Measurements from ENCODE around the gene ABCA13. TPM values are rescaled to one million over a fixed set of nuclear protein-coding genes. Genes with fewer than 3 reads are reported as not detected.

The ABCA13 gene
- total RNA-seq, 1 donor from 2014 or later = 7.6 TPM

DNA sequence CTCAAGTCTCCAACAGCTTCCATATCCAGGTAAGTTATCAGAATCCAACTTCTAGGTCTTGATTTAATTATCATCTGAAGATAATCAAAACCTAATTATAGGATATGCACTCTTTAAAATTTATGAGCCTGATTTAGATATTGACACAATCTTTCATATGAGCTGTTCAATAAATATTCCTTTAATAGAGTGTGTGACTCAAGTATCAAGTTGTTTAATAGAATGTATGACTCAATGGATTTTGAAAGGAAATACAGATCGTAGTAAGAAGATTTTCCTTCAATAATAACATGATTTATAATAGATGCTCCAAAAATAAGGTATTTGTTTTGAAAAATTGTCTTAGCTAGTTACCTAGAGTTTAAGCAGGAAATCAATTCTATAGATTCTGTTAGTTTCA, 97.8 kb downstream of the ABCA13 start:
- no peak for ATAC-seq
- intact Hi-C loops (cut with DNase I) = no loop called here
- no peak for DNase-seq (ENCODE audit: low spot score)

DNA sequence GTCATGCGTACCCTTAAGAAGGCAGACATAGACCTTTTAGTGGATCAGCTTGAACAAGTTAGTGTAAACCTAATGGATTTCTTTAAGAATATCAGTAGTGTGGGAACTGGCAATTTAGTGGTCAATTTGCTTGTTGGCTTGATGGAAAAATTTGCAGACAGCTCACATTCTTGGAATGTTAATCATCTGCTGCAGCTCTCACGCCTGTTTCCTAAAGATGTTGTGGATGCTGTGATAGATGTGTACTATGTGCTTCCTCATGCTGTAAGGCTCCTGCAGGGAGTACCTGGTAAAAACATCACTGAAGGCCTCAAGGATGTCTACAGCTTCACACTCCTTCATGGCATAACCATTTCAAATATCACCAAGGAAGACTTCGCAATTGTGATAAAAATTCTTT, 103.4 kb downstream of the ABCA13 start:
- no peak for ATAC-seq
- DNase-seq (ENCODE audit: low spot score) = no peak
- intact Hi-C loops (cut with DNase I) = no loop called here

DNA sequence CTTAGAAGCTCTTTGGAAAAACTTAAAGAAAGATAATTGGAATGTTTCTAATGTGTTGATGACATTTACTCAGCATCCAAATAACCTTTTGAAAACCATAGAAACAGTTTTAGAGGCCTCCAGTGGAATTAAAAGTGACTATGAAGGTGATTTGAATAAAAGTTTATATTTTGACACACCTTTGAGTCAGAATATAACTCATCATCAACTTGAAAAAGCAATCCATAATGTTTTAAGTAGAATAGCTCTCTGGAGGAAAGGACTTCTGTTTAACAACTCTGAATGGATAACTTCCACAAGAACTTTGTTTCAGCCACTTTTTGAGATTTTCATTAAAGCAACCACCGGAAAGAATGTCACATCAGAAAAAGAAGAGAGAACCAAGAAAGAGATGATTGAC, 108.2 kb downstream of the ABCA13 start:
- ATAC-seq (no peak), DNase-seq (ENCODE audit: low spot score) (no peak)
- intact Hi-C loops (cut with DNase I) = no loop called here

DNA sequence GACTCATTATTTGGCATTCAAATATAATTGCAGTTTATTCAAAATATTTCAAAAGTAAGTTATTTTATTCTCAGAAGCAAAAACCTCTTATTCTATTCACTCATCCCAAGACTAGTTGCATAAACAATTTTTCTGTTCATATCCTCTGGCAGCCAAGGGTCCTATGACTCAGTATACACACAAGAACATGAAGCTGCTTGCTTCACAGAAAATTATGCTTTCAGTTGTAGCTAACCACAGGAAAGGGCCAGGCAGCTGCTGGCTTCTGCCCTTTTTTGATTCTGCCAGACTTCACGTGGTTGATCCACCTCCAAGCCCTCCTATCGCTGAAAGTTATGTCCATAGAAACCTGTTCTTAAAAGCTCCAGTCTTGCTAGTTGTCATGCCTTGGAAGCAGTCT, 108.8 kb downstream of the ABCA13 start:
- peak; percentile 78 for ATAC-seq
- intact Hi-C loops (cut with DNase I) = no loop called here
- DNase-seq (ENCODE audit: low spot score) = no peak

DNA sequence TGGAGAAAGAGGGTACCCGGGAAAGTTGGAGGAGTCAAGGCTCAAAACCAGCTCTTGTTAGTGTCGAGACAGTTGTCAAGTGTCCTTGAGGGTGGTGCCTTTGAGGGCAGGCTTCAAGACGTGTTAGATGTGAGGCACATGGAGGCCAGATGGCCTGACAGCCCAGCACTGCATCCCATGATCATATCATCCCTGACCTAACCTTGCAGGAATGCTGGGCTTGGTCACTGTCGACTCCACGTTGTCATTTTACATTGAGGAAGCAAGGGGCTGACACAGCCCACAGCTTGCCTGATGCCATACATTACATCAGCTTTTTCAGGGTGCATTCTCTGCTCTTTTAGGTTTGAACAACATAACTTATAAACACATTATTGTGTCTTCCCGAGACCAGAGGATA, 114.1 kb downstream of the ABCA13 start:
- ATAC-seq (no peak), DNase-seq (ENCODE audit: low spot score) (no peak)
- intact Hi-C loops (cut with DNase I) = loop anchor here (5.0 kb wide), 1 partner anchor 772 kb away; no protein-coding TSS in a partner anchor

DNA sequence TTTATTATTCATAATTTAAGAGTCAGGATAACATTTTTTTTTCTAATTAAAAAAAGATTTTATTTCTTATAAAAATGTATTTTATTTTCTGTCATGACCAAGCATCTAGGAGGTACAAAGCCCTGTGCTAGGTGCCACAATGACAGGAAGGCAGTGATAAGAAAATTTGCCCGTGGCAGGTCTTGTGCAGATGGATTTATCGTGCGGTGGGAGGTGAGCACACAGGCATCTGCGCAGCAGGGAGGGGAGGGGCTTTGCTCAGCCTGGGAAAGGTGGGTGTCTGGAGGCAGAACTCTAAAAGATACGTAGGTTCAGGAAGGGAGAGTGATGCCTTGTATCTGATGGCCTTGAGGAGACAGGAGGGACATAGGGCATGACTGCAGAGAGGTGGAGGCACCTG, 115.6 kb downstream of the ABCA13 start:
- no peak for ATAC-seq
- intact Hi-C loops (cut with DNase I) = loop anchor here (5.0 kb wide), 1 partner anchor 770 kb away; no protein-coding TSS in a partner anchor

DNA sequence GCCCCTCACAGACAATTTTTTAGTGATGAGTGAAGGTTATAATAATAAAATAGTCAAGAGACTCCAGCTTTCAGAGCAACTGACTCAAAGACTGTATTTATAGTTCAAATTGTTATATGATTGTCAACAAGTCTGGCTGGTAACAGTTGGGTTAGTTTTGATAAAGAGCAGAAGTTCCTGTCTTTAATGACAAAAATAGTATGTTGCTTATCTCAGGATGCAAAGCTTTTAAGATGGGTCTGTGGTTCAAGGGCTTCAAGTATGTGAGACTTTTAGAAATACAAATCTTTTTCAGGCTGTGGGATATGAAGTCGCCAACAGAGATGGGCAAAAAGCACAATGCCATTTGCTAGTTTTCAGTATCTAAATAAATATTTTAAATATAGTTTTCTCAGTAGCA, 118.4 kb downstream of the ABCA13 start:
- ATAC-seq (no peak), DNase-seq (ENCODE audit: low spot score) (no peak)
- intact Hi-C loops (cut with DNase I) = loop anchor here (5.0 kb wide), 1 partner anchor 768 kb away; no protein-coding TSS in a partner anchor

More for the DNA sequence above, 115.6 kb downstream of the ABCA13 start:
- no peak for DNase-seq (ENCODE audit: low spot score)

DNA sequence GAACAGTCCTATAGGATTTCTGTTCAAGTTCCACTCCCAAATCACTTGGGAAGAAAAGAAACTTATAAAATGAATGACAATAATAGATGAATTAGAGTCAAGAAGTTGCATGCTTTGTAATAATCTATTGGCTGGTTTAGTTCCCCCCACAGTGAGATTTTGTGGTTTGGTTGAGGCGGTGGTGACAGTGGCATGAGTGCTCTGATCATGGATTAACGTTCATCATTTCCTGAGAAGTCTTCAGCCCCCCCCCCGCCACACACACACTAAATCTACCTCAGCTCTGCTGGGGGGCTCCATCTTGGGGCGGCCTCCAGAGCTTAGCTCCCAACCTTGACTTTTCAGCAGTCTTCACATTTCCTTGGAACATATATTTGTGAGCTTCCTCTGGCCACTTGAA, 121.7 kb downstream of the ABCA13 start:
- intact Hi-C loops (cut with DNase I) = no loop called here
- DNase-seq (ENCODE audit: low spot score) (no peak), ATAC-seq (no peak)

DNA sequence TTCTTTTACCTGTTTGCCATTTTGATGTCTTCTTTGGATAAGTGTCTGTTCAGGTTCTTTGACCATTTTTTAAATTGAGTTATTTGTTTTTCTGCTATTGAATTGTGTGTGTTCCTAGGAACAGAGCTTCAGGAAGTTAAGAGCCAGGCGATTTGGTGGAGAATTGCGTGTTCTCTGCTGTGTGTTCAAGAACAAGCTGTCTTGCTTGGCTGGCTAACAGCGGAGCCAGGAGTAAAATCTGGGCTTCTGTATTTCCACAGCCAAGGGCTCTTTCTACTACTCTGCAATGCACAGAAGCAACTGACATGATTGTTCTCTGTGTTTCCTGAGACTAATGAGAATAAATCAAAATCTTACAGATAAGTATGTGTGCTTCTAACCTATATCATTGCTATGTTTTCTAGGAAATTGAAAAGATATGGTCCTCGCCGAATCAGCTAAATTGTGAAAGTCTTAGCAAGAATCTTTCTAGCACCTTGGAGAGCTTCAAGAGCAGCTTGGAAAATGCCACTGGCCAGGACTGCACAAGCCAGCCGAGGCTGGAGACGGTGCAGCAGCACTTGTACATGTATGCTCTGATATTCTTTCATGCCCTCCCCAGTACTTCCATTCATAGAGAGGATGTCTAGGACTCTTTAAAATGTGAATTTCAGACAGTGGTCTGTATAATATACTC, 124.2 kb downstream of the ABCA13 start:
- intact Hi-C loops (cut with DNase I) = no loop called here
- no peak for DNase-seq (ENCODE audit: low spot score)
- ATAC-seq = no peak

DNA sequence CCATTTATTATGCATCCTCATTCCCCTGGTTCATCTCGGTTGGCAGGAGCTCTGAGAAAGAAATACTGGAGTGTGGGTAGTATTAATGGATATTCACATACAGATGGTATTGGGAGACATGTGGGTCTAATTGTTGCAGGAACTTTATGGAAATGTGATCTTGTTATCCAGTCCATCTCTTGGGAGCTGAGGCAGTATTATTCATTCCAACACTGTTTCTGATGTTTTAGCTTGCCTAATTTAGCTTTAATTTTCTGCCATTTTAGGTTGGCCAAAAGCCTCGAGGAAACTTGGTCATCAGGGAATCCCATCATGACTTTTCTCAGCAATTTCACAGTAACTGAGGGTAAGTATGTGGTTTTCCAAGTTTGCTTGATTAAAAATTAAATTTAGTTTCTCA, 125.7 kb downstream of the ABCA13 start:
- DNase-seq (ENCODE audit: low spot score) = no peak
- intact Hi-C loops (cut with DNase I) = no loop called here
- no peak for ATAC-seq

DNA sequence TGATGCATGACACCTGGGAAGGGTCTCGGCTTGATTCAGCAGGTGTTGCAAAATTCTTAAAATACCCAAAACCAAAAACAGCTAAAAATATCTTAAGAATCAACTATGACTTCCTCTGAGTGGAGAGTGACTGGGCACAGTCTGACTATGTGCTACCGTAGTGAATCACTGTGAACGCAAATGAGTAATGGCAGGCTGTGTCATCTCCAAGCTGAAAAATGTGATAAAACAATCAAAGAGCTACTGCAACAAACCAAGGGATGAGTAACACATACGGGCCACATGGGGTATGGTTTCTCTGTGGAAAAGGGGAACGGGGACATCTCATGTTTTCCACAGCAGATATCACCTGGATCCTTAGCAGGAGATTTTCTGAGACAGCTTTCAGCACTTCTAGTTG, 127.5 kb downstream of the ABCA13 start:
- intact Hi-C loops (cut with DNase I) = no loop called here
- no peak for ATAC-seq
- no peak for DNase-seq (ENCODE audit: low spot score)

DNA sequence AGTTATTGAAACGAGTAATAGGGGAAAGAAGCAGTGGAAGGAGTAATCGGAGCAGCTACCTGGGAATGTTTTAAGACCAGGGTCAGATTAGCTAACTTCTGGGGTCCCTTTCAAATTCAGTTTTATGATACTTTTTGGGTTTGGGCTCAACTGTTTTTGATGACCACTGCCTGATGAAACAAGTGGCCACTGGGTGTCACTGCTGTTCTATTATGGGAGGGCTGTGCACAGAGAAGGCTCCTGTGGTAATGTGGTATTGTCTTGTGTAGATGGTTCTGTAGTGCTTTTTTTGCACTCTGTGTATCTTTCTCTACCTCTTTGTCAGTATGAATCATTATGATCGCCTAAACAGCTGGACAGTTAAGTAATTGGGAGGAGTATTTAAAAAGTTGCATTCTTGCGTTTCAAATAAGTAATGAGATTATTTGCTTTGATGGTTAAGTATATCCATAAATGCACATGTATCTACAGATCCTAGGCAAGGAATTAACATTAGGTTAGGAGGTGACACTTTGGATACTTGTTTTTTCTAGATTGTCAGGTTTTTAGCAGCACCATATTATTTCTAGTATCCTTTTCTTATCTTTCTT, 128.4 kb downstream of the ABCA13 start:
- ATAC-seq = peak; percentile 86
- peak; percentile 76 for DNase-seq (ENCODE audit: low spot score)
- intact Hi-C loops (cut with DNase I) = no loop called here

DNA sequence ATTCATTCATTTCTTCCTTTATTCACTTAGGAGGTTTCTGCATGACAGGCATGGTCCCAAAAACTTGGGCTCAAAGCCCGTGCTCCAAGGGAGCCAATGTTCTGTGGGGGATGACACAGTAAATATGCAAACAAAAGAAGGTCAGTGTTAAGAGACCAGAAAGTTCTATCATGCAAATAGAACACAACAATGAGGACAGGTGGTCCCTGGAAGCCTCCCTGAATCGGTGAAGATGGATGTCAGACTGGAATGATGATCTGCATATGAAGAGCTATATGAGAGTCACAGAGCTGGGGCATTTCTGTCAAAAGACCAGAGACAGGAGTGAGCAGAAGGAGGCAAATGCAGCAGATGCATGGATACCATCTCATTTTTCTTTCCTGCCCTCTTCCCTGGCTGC, 129.0 kb downstream of the ABCA13 start:
- DNase-seq (ENCODE audit: low spot score) (no peak), ATAC-seq (no peak)
- intact Hi-C loops (cut with DNase I) = no loop called here

DNA sequence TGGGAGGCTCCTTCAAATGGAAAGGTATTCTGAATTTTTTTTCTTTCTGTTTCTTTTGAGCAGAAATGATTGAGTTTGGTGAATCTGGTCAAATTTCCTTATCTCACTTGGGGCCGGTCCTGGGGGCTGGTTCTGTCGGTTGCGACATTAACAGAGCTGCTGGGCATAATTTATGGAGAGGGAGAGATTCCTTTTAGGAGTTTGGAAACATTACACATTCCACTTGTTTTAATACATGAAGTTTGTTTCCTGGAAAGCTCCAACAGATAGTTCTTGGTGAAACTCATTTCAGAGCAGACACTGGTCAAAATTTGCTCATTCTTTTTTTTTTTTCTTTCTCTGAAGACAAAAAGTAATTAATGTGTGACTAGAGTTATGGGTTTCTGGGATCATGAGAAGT, 129.9 kb downstream of the ABCA13 start:
- intact Hi-C loops (cut with DNase I) = no loop called here
- ATAC-seq = no peak
- no peak for DNase-seq (ENCODE audit: low spot score)

DNA sequence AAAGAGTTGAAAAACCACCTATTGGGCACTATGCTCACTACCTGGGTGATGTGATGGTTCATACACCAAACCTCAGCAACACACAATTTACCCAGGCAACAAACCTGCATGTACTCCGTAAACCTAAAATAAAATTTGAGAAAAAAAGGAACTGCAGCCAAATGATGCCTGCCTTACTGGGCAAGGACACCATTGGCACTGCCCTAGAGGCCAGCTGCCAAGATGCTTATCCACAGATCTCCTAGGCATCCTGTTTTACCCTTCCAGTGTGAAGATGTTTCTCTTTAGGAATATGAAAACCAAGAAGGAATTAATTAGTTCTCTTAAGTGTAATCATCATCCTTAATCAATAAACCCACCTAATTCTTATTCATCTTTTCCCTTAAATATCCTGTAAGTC, 133.4 kb downstream of the ABCA13 start:
- no peak for DNase-seq (ENCODE audit: low spot score)
- no peak for ATAC-seq
- intact Hi-C loops (cut with DNase I) = no loop called here

DNA sequence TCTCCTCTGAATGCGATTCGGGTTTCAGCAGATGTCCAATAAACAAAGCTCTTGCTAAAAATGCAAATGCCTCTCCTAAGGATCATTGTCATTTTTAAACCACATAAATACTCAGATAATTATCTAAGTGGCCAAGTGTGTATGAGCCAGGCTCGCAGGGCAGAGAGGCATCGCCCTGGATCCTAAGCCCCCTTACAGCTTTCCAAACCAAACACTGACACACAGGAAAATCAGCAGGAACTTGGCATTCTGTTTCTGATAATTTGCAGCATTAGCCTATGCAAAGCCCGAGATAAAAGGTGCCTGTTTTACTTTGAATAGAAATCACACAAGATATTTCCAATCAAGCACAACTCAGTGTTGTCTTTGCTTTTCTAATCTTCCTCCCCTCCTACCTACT, 134.4 kb downstream of the ABCA13 start:
- intact Hi-C loops (cut with DNase I) = no loop called here
- no peak for ATAC-seq
- DNase-seq (ENCODE audit: low spot score) = no peak

DNA sequence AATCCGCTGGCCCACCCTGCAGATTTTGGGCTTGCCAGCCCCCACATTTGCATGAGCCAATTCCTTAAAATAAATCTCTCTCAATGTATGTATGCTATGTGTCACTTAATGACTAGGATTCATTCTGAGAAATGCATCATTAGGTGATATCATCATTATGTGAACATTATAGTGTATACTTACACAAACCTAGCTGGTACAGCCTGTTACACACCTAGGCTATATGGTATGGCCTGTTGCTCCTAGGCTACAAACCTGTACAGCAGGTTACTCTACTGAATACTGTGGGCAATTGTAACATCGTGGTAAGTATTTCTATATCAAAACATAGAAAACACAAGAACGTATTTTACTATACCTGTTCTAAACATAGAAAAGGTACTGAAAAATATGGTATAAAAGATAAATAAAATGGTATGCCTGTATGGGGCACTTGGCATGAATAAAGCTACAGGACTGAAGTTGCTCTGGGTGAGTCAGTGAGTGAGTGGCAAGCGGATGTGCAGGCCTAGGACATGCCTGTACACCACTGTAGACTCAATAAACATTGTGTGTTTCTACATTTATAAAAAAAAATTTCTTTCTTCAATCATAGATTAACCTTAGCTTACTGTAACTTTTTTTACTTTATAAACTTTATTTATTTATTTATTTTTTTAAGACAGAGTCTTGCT, 135.9 kb downstream of the ABCA13 start:
- intact Hi-C loops (cut with DNase I) = no loop called here
- ATAC-seq (no peak), DNase-seq (ENCODE audit: low spot score) (no peak)

DNA sequence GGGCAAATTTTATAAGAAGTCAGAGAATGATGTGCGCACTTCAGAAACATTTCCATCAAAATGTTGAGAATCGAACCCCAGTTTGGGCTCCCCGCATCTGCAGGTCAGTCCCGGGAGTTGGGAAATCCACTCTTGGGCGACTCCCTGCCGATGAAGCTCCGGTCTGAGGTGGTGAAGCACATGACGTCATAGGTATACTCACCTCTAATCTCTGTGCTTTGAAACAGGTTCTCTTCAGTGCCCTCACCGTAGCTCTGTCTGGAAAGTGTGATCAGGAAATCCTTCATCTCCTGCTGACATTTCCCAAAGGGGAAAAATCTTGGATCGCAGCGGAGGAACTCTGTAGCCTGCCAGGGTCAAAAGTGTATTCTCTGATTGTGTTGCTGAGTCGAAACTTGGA, 138.5 kb downstream of the ABCA13 start:
- DNase-seq (ENCODE audit: low spot score) = no peak
- ATAC-seq = no peak
- intact Hi-C loops (cut with DNase I) = no loop called here

DNA sequence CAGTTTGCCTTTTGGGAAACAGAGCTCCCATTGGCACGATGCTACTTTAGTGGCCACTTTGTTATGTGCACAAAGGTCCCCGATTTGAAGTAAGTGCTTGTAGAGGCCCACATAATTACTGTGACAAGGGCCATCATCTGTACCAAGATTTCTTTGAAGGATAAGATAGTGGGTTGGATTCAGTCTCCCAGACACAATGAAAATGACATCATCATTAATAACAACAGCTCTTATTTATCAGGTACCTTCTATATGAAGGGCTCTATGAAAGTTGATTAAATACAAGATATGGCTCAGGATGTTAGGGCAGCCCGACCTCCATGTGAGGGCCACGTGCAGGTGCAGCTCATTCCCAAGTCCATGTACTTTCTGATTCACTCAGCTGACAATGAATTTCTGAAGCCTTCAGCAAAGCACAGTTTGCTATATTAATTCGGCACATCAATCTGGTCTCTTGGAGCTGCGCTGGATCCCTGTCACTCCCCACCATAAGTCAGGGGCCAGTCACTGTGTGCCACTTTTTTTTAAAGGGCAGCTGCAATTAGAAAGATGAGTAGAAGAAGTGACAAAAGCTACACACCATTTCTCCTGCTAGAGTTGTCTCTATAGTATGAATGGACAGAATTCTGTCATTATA, 140.3 kb downstream of the ABCA13 start:
- DNase-seq (ENCODE audit: low spot score) (no peak), ATAC-seq (no peak)
- intact Hi-C loops (cut with DNase I) = no loop called here

DNA sequence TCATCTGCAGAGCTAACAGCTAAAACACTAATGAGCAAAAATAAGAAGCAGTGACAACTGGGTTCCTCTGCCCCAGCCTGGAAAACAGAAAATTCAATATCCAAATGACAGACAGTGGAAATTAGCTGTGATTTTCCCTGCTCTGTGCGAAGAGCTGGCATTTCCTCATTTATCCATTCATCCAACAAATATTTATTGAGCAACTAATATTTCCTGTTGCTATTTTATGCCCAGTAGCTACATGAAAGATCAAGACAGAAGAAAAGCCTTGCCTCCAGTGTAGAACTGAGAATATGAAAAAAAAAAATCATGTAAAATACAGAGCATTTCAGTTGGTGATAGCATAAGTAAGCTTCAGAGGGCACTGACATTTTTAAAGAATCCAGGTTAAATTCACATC, 140.9 kb downstream of the ABCA13 start:
- ATAC-seq (no peak), DNase-seq (ENCODE audit: low spot score) (no peak)
- intact Hi-C loops (cut with DNase I) = no loop called here
